ENCODE measurements around the gene ASIC3.

- TF ChIP-seq CTCF (IDR thresholded peaks at IDR 0.05; ENCODE audit: low read length) (no peak), EZH2phosphoT487 (IDR thresholded peaks at IDR 0.05; ENCODE audit: low read length) (no peak), EZH2 (optimal IDR thresholded peaks at IDR 0.05; ENCODE audit: low read depth, low read length) (no peak)
These were observed 49.3 kb upstream of the ASIC3 start for GRCh38 chr7:150999001-150999400.

Measured in MM.1S (cell line).